K562 (cell line): Measurements from ENCODE around the gene ACTL8.

Experiments used
- CHD4 ChIP-seq: fragments of 200-600 bp; sonication (generic); IDR thresholded peaks from 3 replicates; pipeline ENCODE4 v1.6.1; 2012; ENCODE audit warnings: low read depth, mild to moderate bottlenecking, mixed read lengths, low read length, inconsistent platforms; ENCODE audit not compliant: insufficient read depth, insufficient replicate concordance, poor library complexity, severe bottlenecking
- CTCF ChIP-seq, 3 experiments: IDR thresholded peaks in 2 of 3; conservative IDR thresholded peaks in 1 of 3; 2 replicates each; pipeline ENCODE4 v1.5.1; 2011 to 2012; ENCODE audit warnings: low read length in 3 of 3, mild to moderate bottlenecking in 3 of 3, control low read depth in 2 of 3, improper control_type of control experiment in 1 of 3, inconsistent platforms in 1 of 3, low read depth in 1 of 3, mixed read lengths in 1 of 3, moderate library complexity in 1 of 3; ENCODE audit not compliant: insufficient read depth in 2 of 3
- GABPB1 ChIP-seq: sonication (generic); formaldehyde crosslinking; IDR thresholded peaks from 2 replicates; pipeline ENCODE4 v1.8.0; 2022; ENCODE audit warnings: mild to moderate bottlenecking, missing genetic modification reagents
- GTF2A2 ChIP-seq: IDR thresholded peaks from 2 replicates; pipeline ENCODE4 v1.6.1; 2016; ENCODE audit warnings: mild to moderate bottlenecking, missing genetic modification characterization, missing compliant biosample characterization
- HIVEP1 ChIP-seq: fragments of 250-450 bp; sonication (Bioruptor Pico); IDR thresholded peaks from 2 replicates; pipeline ENCODE4 v1.4.0; 2020; ENCODE audit warnings: mild to moderate bottlenecking
- KLF6 ChIP-seq: fragments of 250-450 bp; sonication (Bioruptor Pico); IDR thresholded peaks from 2 replicates; pipeline ENCODE4 v1.4.0; 2020; ENCODE audit warnings: mild to moderate bottlenecking, moderate library complexity, borderline replicate concordance
- MAFG ChIP-seq: fragments of 450-650 bp; conservative IDR thresholded peaks from 2 replicates; pipeline ENCODE4 v1.6.1; 2016; ENCODE audit warnings: missing genetic modification characterization, missing compliant biosample characterization
- MAFK ChIP-seq: IDR thresholded peaks from 2 replicates; pipeline ENCODE4 v1.6.1; 2011; ENCODE audit warnings: low read length, improper control_type of control experiment
- SMAD4 ChIP-seq: fragments of 250-450 bp; sonication (Bioruptor Pico); conservative IDR thresholded peaks from 2 replicates; pipeline ENCODE4 v1.8.0; 2021; ENCODE audit warnings: inconsistent platforms, mild to moderate bottlenecking, moderate library complexity
- SP2 ChIP-seq: IDR thresholded peaks from 2 replicates; pipeline ENCODE4 v1.6.1; 2011; ENCODE audit warnings: mild to moderate bottlenecking, low read depth, low read length, moderate library complexity; ENCODE audit not compliant: poor library complexity, severe bottlenecking; ENCODE audit errors: extremely low read depth
- YY1 ChIP-seq, 3 experiments: IDR thresholded peaks; 2 replicates each; pipeline ENCODE4 v1.6.1; 2011; ENCODE audit warnings: low read length in 2 of 3, mild to moderate bottlenecking in 2 of 3, moderate library complexity in 2 of 3, borderline replicate concordance in 1 of 3, control low read depth in 1 of 3, low read depth in 1 of 3; ENCODE audit not compliant: insufficient read depth in 3 of 3, insufficient replicate concordance in 2 of 3, control insufficient read depth in 1 of 3, insufficient read length in 1 of 3; ENCODE audit errors: extremely low read depth in 1 of 3
- ZBTB49 ChIP-seq: sonication (generic); formaldehyde crosslinking; IDR thresholded peaks from 2 replicates; pipeline ENCODE4 v1.8.0; 2022; ENCODE audit warnings: missing genetic modification reagents, mild to moderate bottlenecking, borderline replicate concordance
- TF ChIP-seq, protein P1 (sequence below): sonication (generic); formaldehyde crosslinking; IDR thresholded peaks from 2 replicates; pipeline ENCODE4 v1.8.1; 2023; ENCODE audit warnings: mild to moderate bottlenecking, missing genetic modification reagents

- TF ChIP-seq SMAD4 (CRISPR knock-in tag) (no peak), HIVEP1 (no peak), MAFK (no peak), CHD4 (no peak), SP2 (no peak), YY1 (IDR thresholded peaks at IDR 0.05; ENCODE audit: borderline replicate concordance in 1 of 3, control insufficient read depth in 1 of 3, extremely low read depth in 1 of 3, insufficient read depth in 3 of 3, insufficient read length in 1 of 3, insufficient replicate concordance in 2 of 3, low read depth in 1 of 3, low read length in 2 of 3) (no peak), CTCF (IDR thresholded peaks at IDR 0.05 in 2 of 3, conservative IDR thresholded peaks at IDR 0.05 in 1 of 3; ENCODE audit: insufficient read depth in 2 of 3, low read depth in 1 of 3, low read length in 3 of 3) (0 out of 6 replicates have a peak, but pooled peaks of 2 of the 3 experiments have one; percentile 6 to 16), GABPB1 (no peak), ZBTB49 (CRISPR knock-in tag) (no peak), KLF6 (CRISPR knock-in tag) (no peak), MAFG (tag) (no peak), GTF2A2 (tag) (no peak)
- TF ChIP-seq, protein P1, sequence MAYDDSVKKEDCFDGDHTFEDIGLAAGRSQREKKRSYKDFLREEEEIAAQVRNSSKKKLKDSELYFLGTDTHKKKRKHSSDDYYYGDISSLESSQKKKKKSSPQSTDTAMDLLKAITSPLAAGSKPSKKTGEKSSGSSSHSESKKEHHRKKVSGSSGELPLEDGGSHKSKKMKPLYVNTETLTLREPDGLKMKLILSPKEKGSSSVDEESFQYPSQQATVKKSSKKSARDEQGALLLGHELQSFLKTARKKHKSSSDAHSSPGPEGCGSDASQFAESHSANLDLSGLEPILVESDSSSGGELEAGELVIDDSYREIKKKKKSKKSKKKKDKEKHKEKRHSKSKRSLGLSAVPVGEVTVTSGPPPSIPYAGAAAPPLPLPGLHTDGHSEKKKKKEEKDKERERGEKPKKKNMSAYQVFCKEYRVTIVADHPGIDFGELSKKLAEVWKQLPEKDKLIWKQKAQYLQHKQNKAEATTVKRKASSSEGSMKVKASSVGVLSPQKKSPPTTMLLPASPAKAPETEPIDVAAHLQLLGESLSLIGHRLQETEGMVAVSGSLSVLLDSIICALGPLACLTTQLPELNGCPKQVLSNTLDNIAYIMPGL (CRISPR knock-in tag), result no peak
These were observed 14.1 kb upstream of the ACTL8 start for GRCh38 chr1:17741052-17741451.
